Measurements from ENCODE around the gene CDKN1A. TPM values are rescaled to one million over a fixed set of nuclear protein-coding genes. Genes with fewer than 3 reads are reported as not detected.
A peak's percentile ranks its signal among the peaks of the same experiment; 100 is the strongest.

CDKN1A gene
- total RNA-seq, 4 donors from 2014 or later = 49.7 to 137 (median 81.7) TPM

DNA sequence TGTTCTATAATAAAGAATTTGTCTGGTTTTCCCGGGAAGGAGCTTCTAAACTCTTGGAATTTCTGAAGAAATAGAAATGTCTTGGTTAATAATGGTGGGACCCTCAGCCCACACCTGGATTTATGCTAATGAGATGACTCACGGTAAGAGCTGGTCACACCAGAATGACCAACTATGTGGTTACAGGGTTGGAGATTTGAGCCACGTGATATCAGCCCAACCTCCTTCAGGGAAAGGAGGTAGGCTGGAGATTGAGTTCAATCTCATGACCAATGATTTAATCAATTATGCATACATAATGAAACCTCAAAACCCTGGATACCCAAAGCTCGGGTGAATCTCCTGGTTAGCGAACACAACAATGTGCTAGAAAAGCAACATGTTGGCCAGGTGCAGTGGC, 22.1 kb upstream of the CDKN1A start:
- Histone ChIP-seq H3K4me1 (peaks cover 0 to 25% (median 4%) of the 10 kb centered on the region in 3 donors), H3K27ac (no peak overlapping the region), H3K9me3 (no peaks in the 10 kb centered on the region), H3K36me3 (no peaks in the 10 kb centered on the region), H3K4me3 (no peak overlapping the region), H3K27me3 (peaks cover 5% of the 10 kb centered on the region)
- TF ChIP-seq POLR2AphosphoS5 (IDR thresholded peaks at IDR 0.05) = no peak
- TF ChIP-seq EP300 (IDR thresholded peaks at IDR 0.05) = no peak
- TF ChIP-seq POLR2A (IDR thresholded peaks at IDR 0.05) = no peak
- no peak for TF ChIP-seq CTCF (IDR thresholded peaks at IDR 0.05)
- 50 to 83% methylated on average over 2 to 3 of the region's 5 CpGs for WGBS, 2 donors (ENCODE audit: low coverage in 1 of 2)
- ATAC-seq = no peak

DNA sequence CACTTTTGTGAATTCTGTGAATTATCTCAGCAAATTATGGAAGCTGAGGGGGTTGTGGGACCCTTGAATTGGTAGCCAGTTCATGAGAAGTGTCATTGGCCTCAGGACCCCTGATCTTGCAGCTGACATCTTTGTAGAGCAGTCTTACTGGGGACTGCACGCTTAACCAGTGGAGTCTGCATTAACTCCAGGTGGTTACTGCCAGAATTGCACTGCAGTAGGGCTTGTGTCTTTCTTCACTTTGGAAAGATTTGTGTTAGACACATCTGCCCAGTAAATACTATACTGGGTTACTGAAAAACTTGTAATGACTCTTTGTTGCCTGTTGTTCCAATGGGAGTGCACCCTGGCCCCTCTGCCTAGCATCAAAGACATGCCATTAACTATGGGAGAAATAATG, 21.2 kb upstream of the CDKN1A start:
- Histone ChIP-seq H3K4me3 (no peak overlapping the region), H3K36me3 (no peaks in the 10 kb centered on the region), H3K27ac (peak overlapping the region in 1 of 4 donors; percentile 11), H3K27me3 (peaks cover 5% of the 10 kb centered on the region), H3K9me3 (no peaks in the 10 kb centered on the region), H3K4me1 (peaks cover 0 to 25% (median 4%) of the 10 kb centered on the region in 3 donors)
- ATAC-seq = no peak
- WGBS, 2 donors (ENCODE audit: low coverage in 1 of 2) = no CpG with 5 or more reads among the region's 1 CpG
- no peak for TF ChIP-seq POLR2AphosphoS5 (IDR thresholded peaks at IDR 0.05)
- TF ChIP-seq CTCF (IDR thresholded peaks at IDR 0.05) = peak in 1 of 4 experiments; percentile 4

DNA sequence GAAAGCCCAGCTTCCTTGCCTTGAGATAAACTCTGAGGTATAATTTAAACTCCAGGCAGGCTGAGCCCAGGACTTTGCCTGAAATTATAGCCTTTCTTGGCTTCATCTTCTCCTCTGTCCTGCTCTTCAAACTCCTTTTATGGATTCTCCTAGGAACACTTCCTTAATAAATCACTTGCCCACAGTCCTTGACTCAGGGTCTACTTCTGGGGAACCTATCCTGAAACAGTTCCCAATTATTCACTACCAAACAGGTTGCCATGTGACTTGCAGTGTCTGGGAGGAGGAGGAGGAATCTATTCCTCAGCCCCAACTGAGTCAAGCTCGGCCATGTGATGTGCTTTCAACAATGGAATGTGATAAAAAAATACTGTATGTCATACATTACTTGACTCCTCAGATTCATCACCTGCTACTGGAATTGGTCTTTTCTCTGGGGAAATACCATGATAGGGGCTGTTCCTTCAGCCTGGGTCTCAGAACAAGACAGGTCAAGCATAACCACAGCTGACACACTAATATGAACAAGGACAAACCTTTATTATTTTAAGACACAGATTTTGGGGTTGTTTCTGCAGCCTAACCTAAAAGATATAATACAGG, 20.5 kb upstream of the CDKN1A start:
- H3K9me3 ChIP-seq = no peaks in the 10 kb centered on the region
- H3K4me3 ChIP-seq = no peak overlapping the region
- 29 to 83% methylated on average over 1 of the region's 1 CpG for WGBS, 2 donors (ENCODE audit: low coverage in 1 of 2)
- no peak for TF ChIP-seq EP300 (IDR thresholded peaks at IDR 0.05)
- no peak for TF ChIP-seq POLR2A (IDR thresholded peaks at IDR 0.05)
- no peak for TF ChIP-seq POLR2AphosphoS5 (IDR thresholded peaks at IDR 0.05)
- no peak for TF ChIP-seq CTCF (IDR thresholded peaks at IDR 0.05)
- H3K27ac ChIP-seq = peak overlapping the region in 1 of 4 donors; percentile 11
- H3K27me3 ChIP-seq = peaks cover 5% of the 10 kb centered on the region
- H3K36me3 ChIP-seq = no peaks in the 10 kb centered on the region
- ATAC-seq = no peak
- peaks cover 0 to 25% (median 4%) of the 10 kb centered on the region in 3 donors for H3K4me1 ChIP-seq

DNA sequence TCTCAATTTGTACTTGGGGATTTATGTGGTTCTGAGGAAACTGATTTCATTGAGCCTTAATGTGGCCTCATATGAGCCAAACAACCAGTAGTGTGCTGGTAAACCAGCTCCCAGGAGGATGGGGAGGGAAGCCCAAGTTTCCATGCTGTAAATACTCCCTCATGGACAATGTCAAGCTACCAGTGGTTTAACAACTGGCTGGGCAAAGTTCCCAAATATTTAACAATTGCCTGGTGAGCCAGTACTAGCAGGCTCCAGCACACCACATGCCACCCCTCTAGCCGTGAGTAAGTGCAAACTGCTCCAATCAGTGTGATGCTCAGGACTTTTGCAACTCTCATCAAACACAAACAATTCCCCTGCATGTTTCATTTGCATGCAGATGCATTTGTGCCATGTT, 19.2 kb upstream of the CDKN1A start:
- 44% methylated on average over 1 of the region's 1 CpG; no CpG with 5 or more reads in 1 of the 2 donors for WGBS, 2 donors (ENCODE audit: low coverage in 1 of 2)
- TF ChIP-seq POLR2AphosphoS5 (IDR thresholded peaks at IDR 0.05) (no peak), EP300 (IDR thresholded peaks at IDR 0.05) (no peak), POLR2A (IDR thresholded peaks at IDR 0.05) (no peak)
- Histone ChIP-seq H3K9me3 (no peaks in the 10 kb centered on the region), H3K4me1 (peaks cover 0 to 25% (median 4%) of the 10 kb centered on the region in 3 donors), H3K36me3 (no peaks in the 10 kb centered on the region), H3K27me3 (peaks cover 5% of the 10 kb centered on the region), H3K27ac (no peak overlapping the region), H3K4me3 (no peak overlapping the region)
- ATAC-seq = no peak

DNA sequence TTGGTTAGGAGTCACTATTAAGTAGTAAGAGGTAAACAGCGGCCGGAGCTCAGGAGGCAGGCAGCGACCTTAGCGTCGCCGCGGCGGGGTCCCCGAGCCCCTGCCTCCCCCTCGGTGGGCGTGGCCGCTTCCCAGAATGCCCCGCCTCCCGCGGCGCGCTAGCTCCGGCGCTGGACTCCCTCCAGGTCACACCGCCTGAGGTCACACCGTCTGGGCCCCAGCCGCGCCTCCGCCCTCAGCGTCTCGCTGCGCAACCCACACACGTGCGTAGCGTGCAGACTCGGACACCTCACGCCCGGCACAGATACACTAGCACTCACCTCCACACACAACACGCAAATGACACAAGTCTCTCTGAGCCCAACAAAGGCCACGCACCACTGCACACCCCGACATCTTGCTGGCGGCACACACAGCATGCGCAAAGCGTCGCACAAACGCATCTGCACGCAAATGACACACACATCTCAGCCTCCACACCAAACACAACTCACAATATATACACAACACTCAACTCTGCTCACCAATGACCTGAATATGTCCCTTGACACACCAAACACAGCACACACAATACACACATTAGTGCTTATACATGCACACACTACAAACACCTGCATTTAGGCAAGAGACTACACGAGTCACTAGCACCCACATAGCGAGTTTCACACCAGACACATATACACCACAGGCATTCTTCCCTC, 17.6 kb upstream of the CDKN1A start:
- H3K27me3 ChIP-seq = peaks cover 5% of the 10 kb centered on the region
- TF ChIP-seq POLR2A (IDR thresholded peaks at IDR 0.05) (no peak), CTCF (IDR thresholded peaks at IDR 0.05) (no peak), EP300 (IDR thresholded peaks at IDR 0.05) (no peak), POLR2AphosphoS5 (IDR thresholded peaks at IDR 0.05) (peak; percentile 46)
- peak; percentile 82 for ATAC-seq
- peak overlapping the region in 1 of 4 donors; percentile 10 for H3K27ac ChIP-seq
- 34 to 88% methylated on average over 11 to 21 of the region's 44 CpGs for WGBS, 2 donors (ENCODE audit: low coverage in 1 of 2)
- no peaks in the 10 kb centered on the region for H3K36me3 ChIP-seq
- H3K9me3 ChIP-seq = no peaks in the 10 kb centered on the region
- H3K4me1 ChIP-seq = peaks cover 0 to 25% (median 4%) of the 10 kb centered on the region in 3 donors
- H3K4me3 ChIP-seq = peak overlapping the region in 1 of 2 donors; percentile 32

Measured in gastroesophageal sphincter (tissue), 4 donors.